Measurements from ENCODE around the gene PEPD. TPM values are rescaled to one million over a fixed set of nuclear protein-coding genes. Genes with fewer than 3 reads are reported as not detected.

Gene PEPD
- total RNA-seq, 1 experiment from 2014 or later: 40.5 TPM

DNA sequence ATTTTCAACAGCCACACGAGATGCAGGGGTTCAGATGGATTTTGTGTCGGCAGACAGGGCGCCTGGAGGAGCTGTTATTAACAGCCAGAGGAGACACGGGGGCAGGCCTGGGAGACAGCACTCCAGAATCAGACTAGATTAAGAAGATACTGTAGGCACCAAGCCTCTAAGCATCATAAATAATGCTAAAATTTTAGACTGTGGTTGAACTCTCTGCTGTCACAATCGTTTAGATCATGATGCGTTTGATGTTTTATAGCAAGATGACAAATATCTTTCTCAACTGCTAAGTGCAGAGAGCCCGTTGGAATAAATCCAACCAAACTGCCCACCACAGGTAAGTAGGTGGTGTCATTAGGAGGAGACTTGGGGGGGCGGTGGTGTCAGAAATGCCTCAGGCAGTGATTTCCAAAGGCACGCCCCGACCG is 84.2 kb downstream of the PEPD start (continued):
- TF ChIP-seq REST (IDR thresholded peaks at IDR 0.05; ENCODE audit: low read depth) (no peak), JUND (IDR thresholded peaks at IDR 0.05) (no peak), ZNF274 (IDR thresholded peaks at IDR 0.05; ENCODE audit: low read depth, low read length) (no peak), MAX (IDR thresholded peaks at IDR 0.05) (no peak), EZH2phosphoT487 (IDR thresholded peaks at IDR 0.05; ENCODE audit: borderline replicate concordance) (no peak)

GRCh38 chr19:33436360-33437345 is 84.9 kb downstream of the PEPD start:
- Histone ChIP-seq H3K27ac (ENCODE audit: low read depth, low read length) (no peak overlapping the region), H3K4me2 (ENCODE audit: low read length) (no peak overlapping the region), H4K20me1 (ENCODE audit: insufficient read depth) (no peaks in the 10 kb centered on the region), H3K4me3 (replicated peaks in 1 of 2; ENCODE audit: low read depth in 1 of 2, low read length in 2 of 2) (no peak overlapping the region), H2AFZ (ENCODE audit: low read depth, low read length, poor library complexity, severe bottlenecking) (no peak overlapping the region), H3K9ac (ENCODE audit: low read length) (no peak overlapping the region), H3K36me3 (ENCODE audit: control insufficient read depth in 1 of 2, insufficient read depth in 2 of 2, low read length in 2 of 2) (no peaks in the 10 kb centered on the region), H3K9me3 (ENCODE audit: control insufficient read depth in 1 of 2, insufficient read depth in 1 of 2, low read depth in 1 of 2, low read length in 2 of 2) (no peaks in the 10 kb centered on the region), H3K79me2 (ENCODE audit: insufficient read depth, low read length) (no peaks in the 10 kb centered on the region), H3K9me2 (ENCODE audit: insufficient read depth) (no peaks in the 10 kb centered on the region), H3K27me3 (ENCODE audit: insufficient read depth, low read length) (no peaks in the 10 kb centered on the region), H3K4me1 (ENCODE audit: control insufficient read depth in 1 of 2, insufficient read depth in 2 of 2, low read length in 2 of 2) (no peaks in the 10 kb centered on the region)
- DNase-seq (ENCODE audit: low read depth, low spot score): no peak
- RAD21 ChIA-PET (ENCODE audit: low non-redundant PET in 1 of 2, low total read pairs in 2 of 2, uncharacterized antibody in 2 of 2, unreplicated experiment in 2 of 2): no interaction called here
- CTCF ChIA-PET: interaction anchor here (0.6 to 1.5 kb wide), 2 partner anchors 335 to 341 kb away, joined by 3 read pairs; no protein-coding TSS in a partner anchor
- intact Hi-C loops (cut with micrococcal nuclease): no loop called here
- POLR2A ChIA-PET: no interaction called here
- ATAC-seq: no peak
- BruUV-seq (replicated peaks): no TSS peak
- TF ChIP-seq TCF7L2 (IDR thresholded peaks at IDR 0.05; ENCODE audit: borderline replicate concordance, extremely low read depth, insufficient read depth, insufficient read length) (no peak), CBX3 (IDR thresholded peaks at IDR 0.05; ENCODE audit: low read depth) (no peak), FOSL1 (IDR thresholded peaks at IDR 0.05; ENCODE audit: low read depth) (no peak), EGR1 (IDR thresholded peaks at IDR 0.05; ENCODE audit: low read depth) (no peak), EZH2 (IDR thresholded peaks at IDR 0.05) (no peak), ATF3 (IDR thresholded peaks at IDR 0.05) (no peak), SP1 (IDR thresholded peaks at IDR 0.05; ENCODE audit: low read depth) (no peak), POLR2AphosphoS5 (IDR thresholded peaks at IDR 0.05; ENCODE audit: low read depth, low read length) (no peak), MAX (IDR thresholded peaks at IDR 0.05) (no peak)
- TF ChIP-seq, protein P1, sequence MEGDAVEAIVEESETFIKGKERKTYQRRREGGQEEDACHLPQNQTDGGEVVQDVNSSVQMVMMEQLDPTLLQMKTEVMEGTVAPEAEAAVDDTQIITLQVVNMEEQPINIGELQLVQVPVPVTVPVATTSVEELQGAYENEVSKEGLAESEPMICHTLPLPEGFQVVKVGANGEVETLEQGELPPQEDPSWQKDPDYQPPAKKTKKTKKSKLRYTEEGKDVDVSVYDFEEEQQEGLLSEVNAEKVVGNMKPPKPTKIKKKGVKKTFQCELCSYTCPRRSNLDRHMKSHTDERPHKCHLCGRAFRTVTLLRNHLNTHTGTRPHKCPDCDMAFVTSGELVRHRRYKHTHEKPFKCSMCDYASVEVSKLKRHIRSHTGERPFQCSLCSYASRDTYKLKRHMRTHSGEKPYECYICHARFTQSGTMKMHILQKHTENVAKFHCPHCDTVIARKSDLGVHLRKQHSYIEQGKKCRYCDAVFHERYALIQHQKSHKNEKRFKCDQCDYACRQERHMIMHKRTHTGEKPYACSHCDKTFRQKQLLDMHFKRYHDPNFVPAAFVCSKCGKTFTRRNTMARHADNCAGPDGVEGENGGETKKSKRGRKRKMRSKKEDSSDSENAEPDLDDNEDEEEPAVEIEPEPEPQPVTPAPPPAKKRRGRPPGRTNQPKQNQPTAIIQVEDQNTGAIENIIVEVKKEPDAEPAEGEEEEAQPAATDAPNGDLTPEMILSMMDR (IDR thresholded peaks at IDR 0.05 in 2 of 3, conservative IDR thresholded peaks at IDR 0.05 in 1 of 3; ENCODE audit: borderline replicate concordance in 1 of 3, insufficient read depth in 1 of 3, low read depth in 2 of 3, low read length in 2 of 3): no peak

Data from HCT116 (cell line).